ENCODE measurements around the gene NT5C.
"Not testable (repeated sequence)": the region's sequence is repeated elsewhere in the genome, so short reads cannot be mapped to it uniquely, and the experiment has no call there.

The NT5C gene

DNA sequence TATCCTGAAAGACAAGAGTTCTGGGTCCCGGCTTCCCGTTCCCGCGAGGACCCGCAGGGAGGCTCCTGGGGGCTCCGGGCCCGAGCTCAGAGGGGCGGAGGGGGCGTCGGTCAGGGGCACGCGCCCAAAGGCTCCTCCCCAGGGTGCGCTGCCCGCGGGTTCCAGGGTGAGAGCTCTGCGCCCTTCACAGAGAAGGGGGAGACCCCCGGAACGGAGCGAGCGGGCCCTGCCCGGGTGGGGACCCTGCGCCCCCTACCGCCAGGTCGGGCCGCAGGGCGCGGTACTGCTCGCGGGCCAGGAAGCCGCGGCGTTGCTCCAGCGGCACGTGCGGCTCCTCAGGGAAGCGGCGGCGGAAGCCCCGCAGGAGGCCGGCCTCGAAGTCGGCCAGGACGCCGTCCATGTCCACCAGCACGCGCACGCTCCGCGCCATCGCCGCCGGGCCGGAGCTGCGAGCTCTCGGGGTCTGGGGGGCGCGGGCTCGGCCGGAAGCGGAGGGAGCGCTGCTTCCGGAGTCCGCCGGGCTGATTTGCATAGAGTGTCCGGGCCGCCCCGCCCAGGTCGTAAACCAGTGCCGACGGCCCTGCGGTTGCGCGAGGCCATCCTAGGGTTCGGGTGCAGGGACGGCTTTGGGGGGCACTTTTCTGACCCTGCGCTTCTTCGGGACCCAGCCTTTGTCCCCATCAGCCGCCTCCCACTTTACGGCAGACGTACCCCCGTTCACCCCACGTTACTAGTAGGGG is at the start of gene NT5C:
TSS of gene NT5C (minus strand) at position 465 of the 740 bp plus-strand sequence. CDS start at position 430, 35 bp downstream.
- peak; percentile 59 to 95 for DNase-seq

- no peak for DNase-seq
These were observed 49.6 kb upstream of the NT5C start for GRCh38 chr17:75181110-75181509.

- no peak for DNase-seq
These were observed 46.9 kb upstream of the NT5C start for GRCh38 chr17:75178453-75178852.

DNA sequence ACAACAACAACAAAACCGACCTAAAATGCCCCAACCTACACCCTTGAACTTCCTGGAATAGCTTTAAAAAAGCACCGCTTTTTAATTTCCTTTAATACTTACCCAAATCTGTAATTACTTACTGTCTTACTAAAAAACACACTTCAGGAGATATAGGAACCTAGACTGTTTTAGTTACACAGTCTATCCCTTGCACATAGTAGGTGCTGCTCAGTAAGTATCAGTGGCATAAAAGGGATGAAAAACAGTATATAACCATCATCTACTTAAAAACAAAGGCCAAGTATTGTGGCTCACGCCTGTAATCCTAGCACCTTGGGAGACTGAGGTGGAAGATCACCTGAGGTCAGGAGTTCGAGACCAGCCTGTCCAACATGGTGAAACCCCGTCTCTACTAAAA is 45.1 kb upstream of the NT5C start:
- no peak for DNase-seq

DNA sequence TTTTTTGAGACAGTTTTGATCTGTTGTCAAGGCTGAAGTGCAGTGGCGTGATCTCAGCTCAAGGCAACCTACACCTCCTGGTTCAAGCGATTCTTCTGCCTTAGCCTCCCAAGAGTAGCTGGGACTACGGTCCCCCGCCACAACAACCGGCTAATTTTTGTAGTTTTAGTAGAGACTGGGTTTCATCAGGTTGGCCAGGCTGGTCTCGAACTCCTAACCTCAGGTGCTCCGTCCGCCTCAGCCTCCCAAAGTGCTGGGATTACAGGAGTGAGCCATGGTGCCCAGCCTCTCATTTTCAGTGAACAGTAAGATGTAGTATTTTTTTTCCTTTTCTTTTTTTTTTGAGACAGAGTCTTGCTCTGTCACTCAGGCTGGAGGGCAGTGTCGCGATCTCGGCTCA is 43.5 kb upstream of the NT5C start:
- DNase-seq = no peak

DNA sequence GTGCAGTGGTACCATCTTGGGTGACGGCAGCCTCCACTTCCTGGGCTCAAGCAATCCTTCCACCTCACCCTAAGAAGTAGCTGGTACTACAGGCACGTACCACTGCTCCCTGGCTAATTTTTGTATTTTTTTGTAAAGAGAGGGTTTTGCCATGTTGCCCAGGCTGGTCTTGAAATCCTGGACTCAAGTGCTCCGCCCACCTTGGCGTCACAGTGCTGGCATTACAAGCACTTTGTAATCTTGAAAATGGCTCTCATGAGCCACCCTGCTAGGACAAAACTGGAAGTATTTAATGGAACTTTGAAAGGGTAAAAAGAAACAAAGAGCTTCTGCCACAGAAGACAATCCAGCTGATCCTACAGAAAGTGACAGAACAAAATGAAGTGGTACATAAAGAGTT is 42.0 kb upstream of the NT5C start:
- no peak for DNase-seq

DNA sequence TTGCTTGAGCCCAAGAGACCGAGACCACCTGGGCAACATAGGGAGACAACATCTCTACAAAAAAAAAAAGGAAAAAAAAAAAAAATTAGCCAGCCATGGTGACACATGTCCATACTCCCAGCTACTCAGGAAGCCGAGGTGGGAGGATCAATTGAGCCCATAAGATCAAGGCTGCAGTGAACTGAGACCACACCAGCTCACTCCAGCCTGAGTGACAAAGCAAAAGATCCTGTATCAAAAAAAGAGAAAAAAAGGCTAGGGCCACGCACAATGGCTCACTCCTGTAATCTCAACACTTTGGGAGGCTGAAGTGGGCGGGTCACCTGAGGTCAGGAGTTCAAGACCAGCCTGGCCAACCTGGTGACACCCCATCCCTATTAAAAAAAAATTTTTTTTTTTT is 37.5 kb upstream of the NT5C start:
- no peak for DNase-seq

DNA sequence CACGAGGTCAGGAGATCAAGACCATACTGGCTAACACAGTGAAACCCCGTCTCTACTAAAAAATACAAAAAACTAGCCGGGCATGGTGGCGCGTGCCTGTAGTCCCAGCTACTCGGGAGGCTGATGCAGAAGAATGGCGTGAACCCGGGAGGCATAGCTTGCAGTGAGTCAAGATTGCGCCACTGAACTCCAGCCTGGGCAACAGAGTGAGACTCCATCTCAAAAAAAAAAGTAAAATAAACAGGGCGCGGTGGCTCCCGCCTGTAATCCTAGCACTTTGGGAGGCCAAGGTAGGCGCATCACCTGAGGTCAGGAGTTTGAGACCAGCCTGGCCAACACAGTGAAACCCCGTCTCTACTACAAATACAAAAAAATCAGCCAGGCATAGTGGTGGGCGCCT is 33.1 kb upstream of the NT5C start:
- not testable (repeated sequence) for DNase-seq

DNA sequence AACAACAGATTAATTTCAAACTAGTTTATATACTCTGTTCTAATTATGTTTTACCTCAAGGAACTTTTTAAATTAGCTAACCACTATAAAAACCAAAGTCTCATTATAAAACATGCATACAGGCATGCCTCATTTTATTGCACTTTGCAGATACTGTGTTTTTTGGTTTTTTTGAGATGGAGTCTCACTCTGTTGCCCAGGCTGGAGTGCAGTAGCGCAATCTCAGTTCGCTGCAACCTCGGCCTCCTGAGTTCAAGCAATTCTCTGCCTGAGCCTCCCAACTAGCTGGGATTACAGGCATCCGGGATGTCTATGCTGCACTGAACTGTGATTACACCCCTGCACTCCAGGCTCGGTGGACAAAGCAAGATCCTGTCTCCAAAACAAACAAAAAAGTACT is 31.5 kb upstream of the NT5C start:
- DNase-seq = no peak

DNA sequence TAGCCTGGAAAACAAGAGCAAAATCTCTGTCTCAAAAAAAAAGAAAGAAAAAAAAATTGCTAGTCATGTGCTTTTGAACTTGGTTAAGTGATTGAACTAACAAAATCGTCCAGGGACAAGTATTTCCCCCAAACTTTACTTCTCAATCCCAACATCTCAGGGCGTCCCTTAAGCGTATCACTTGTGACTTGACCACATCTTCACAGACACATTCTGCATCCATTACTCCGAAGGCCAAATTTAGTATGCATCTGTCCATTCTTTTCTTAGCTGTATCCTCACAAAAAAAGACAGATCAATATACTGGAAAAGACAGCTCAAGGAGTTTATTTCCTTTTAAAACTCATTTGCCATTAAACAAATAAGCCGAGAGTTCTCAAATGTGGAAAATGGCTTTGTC is 28.7 kb upstream of the NT5C start:
- no peak for DNase-seq

GRCh38 chr17:75159196-75160031 is 27.9 kb upstream of the NT5C start:
- no peak for DNase-seq

DNA sequence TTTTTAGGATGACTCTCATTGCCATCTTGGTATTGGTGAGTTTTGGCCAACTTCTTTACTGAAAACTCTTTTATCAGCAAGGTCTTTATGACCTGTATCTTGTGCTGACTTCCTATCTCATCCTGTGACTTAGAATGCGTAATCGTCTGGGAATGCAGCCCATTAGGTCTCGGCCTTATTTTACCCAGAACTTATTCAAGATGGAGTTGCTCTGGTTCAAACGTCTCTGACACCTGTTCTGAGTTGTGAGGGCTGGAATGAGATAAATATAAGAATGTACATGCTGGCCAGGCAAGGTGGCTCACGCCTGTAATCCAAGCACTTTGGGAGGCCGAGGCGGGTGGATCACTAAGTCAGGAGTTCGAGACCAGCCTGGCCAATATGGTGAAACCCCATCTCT is 26.9 kb upstream of the NT5C start:
- DNase-seq = not testable (repeated sequence)

DNA sequence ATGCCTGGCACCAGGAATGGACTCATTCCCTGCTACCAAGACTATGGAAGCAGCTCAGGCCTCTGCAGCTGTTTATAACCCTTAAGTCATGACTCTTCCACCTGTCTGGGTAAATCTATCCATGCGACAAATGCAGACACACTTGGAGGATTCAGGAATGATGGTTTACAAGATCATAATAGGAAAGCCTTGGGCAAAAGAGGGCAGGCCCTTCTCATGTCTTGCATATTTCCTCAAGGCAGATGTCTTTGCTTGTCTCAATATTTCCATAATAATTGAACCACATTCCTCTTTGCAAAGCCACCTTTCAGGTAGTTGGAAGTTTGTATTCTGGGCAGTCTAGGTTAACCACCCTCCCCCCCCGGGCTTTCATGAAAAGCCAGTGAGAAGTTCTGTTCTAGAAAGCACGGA is 23.7 kb upstream of the NT5C start:
- no peak for DNase-seq

DNA sequence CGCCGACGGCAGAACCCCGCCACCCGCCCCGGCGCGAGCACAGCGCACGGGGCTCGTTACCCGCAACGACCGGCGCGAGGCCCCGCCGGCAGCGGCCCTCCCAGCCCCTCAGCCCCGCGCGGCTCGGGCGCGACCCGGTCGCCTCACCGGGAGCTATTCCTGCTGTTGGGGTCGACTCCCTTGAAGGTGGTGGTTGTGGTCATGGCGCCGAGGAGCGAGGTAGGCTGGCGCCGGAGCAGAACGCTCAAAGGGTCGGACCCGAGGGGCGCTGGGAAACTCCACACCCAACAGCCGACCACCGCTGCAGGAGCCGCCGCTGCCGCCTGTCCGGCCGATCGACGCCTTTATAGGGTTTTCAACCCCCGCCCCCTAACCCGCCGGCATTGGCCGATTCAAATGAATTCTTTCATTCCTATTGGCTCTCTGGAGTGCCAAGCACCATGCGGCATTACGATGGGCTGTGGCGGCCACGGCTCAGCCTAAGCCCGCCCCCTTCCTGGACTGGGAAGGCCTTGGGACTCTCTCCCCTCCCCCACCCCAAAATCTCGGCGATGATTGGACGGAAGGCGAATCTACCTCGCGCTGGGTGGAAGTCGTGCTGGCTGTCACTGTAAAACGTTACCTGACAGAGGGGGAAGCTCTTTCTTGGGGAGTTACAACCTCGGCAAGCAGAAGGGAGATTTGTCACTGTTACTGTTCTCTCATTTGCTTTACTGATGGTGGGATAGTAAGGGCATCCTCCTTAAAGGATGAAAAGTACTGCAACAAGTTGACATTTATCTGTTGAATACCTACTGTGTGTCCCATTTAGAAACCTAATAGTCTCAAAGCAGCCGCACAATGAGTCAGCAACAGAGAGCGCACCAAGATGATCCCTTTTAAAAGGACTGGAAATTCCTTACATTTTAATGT is 22.9 kb upstream of the NT5C start, which contains the start of gene JPT1:
TSS of gene JPT1 (minus strand) at position 318 of the 912 bp plus-strand sequence. CDS start at position 203, 115 bp downstream.
- DNase-seq = peak; percentile 98 to 100

- DNase-seq = peak; percentile 28 to 61
These were observed 22.2 kb upstream of the NT5C start for GRCh38 chr17:75153780-75154194.

GRCh38 chr17:75152922-75153779 is 21.6 kb upstream of the NT5C start:
- peak; percentile 16 to 57 for DNase-seq

DNA sequence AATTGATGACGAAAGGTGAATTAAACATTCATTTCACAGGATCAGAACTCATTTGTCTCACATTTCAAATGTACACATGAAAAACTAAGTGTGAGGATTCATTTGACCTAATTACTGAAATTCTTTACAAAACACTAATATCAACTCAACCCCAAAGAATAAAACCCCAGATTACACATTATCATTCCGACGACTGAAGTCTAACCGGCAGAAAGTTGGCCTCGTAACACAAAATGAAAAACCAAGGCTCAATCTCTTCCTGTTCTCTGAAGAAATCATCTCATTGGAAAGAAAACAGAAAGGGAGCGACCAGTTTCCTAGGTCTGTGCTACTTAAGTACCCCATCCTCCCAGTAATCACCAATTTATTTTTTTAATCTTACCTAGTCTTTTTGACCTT is 21.0 kb upstream of the NT5C start:
- no peak for DNase-seq

GRCh38 chr17:75151930-75152329 is 20.4 kb upstream of the NT5C start:
- peak; percentile 15 to 23 for DNase-seq

DNA sequence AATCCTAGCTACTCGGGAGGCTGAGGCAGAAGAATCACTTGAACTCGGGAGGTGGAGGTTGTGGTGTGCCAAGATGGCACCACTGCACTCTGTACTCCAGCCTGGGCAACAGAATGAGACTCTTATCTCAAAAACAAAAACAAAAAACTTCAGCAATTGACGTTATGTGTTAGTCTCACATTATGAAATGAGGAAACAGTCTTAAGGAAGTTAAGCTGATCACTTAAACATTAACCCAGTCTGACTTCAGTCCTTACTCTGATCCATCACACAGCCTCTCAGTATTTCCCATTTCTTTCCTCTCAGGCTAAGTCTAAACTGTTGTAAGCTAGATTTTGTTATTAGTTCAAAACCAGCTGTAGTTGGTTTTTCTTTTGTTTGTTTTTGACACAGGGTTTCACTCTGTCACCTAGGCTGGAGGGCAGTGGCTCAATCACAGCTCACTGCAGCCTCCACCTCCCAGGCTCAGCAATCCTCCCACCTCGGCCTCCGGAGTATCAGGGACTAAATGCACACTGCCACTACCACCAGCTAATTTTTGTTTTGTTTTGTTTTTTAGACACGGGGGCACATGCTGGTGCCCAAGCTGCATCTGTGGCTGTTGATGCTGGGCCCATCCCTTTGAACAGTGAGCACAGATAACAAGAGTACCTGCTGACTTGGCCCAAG is 16.5 kb upstream of the NT5C start:
- no peak for DNase-seq

GRCh38 chr17:75146592-75146991 is 15.1 kb upstream of the NT5C start:
- no peak for DNase-seq

- no peak for DNase-seq
These were observed 13.4 kb upstream of the NT5C start for GRCh38 chr17:75144816-75145512.

Data from NCI-H526 (cell line).